GM11168 (cell line): ENCODE data around the gene CERKL.

Experiments used
- in situ Hi-C: fragments of 300-500 bp; cut with MboI; formaldehyde crosslinking; loops from one replicate; pipeline ENCODE4 v1.12.0; 2022; ENCODE audit warnings: low sequenced_read_pairs; ENCODE audit not compliant: unreplicated experiment

The CERKL gene

GRCh38 chr2:181581534-181581933 is 75.4 kb downstream of the CERKL start:
- in situ Hi-C loops, result no loop called here

- in situ Hi-C loops, result loop anchor here (5.0 kb wide), 1 partner anchor 133 kb away; no protein-coding TSS in a partner anchor
These were observed 78.1 kb downstream of the CERKL start for GRCh38 chr2:181578829-181579228.

- in situ Hi-C loops, result loop anchor here (5.0 kb wide), 1 partner anchor 136 kb away; no protein-coding TSS in a partner anchor
These were observed 80.5 kb downstream of the CERKL start for GRCh38 chr2:181576431-181576830.

- in situ Hi-C loops, result loop anchor here (5.0 kb wide), 1 partner anchor 137 kb away; no protein-coding TSS in a partner anchor
These were observed 81.3 kb downstream of the CERKL start for GRCh38 chr2:181575650-181576025.

- in situ Hi-C loops, result loop anchor here (5.0 kb wide), 1 partner anchor 137 kb away; no protein-coding TSS in a partner anchor
These were observed 81.8 kb downstream of the CERKL start for GRCh38 chr2:181575024-181575649.

- in situ Hi-C loops, result no loop called here
These were observed 82.6 kb downstream of the CERKL start for GRCh38 chr2:181574321-181574720.

GRCh38 chr2:181573140-181573736 is 83.7 kb downstream of the CERKL start:
- in situ Hi-C loops, result no loop called here

GRCh38 chr2:181570833-181571661 is 85.9 kb downstream of the CERKL start:
- in situ Hi-C loops, result no loop called here

- in situ Hi-C loops, result no loop called here
These were observed 86.8 kb downstream of the CERKL start for GRCh38 chr2:181570059-181570458.

- in situ Hi-C loops, result no loop called here
These were observed 90.4 kb downstream of the CERKL start for GRCh38 chr2:181566334-181567032.

GRCh38 chr2:181563101-181563692 is 93.7 kb downstream of the CERKL start:
- in situ Hi-C loops, result no loop called here

GRCh38 chr2:181558371-181558770 is 98.5 kb downstream of the CERKL start:
- in situ Hi-C loops, result no loop called here

- in situ Hi-C loops, result no loop called here
These were observed 102.7 kb downstream of the CERKL start for GRCh38 chr2:181554061-181554830.

GRCh38 chr2:181553244-181553643 is 103.7 kb downstream of the CERKL start:
- in situ Hi-C loops, result no loop called here

GRCh38 chr2:181552808-181553207 is 104.1 kb downstream of the CERKL start:
- in situ Hi-C loops, result no loop called here

- in situ Hi-C loops, result no loop called here
These were observed 110.8 kb downstream of the CERKL start for GRCh38 chr2:181546086-181546485.

- in situ Hi-C loops, result no loop called here
These were observed 114.7 kb downstream of the CERKL start for GRCh38 chr2:181542170-181542569.

- in situ Hi-C loops, result no loop called here
These were observed 116.5 kb downstream of the CERKL start for GRCh38 chr2:181540421-181540820.

GRCh38 chr2:181536730-181537129 is 120.2 kb downstream of the CERKL start:
- in situ Hi-C loops, result no loop called here
